Measurements from ENCODE around the gene TIMM21. TPM values are rescaled to one million over a fixed set of nuclear protein-coding genes. Genes with fewer than 3 reads are reported as not detected.

TIMM21 gene
- total RNA-seq, 1 experiment from 2014 or later: 46.0 TPM

DNA sequence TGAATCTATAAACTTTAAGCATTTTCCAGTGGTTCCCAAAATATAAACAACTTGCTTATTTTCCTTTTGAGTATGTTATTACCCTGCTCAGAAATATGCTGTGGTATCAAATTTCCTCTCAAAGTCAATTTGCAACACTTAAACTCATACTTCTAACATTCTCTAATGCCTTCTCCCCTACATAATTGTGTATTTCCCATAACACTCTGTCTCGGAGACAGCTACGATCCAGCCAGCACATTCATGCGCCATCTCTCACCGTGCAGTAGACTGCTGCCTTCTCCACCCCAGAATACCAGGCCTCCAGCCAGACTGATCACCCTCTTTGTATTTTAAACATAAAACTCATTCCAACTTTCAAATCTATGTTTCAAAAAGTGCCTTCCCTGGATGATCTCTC is 41.8 kb downstream of the TIMM21 start:
- Histone ChIP-seq H4K5ac (ENCODE audit: insufficient read length, low read depth, low read length) (no peak overlapping the region), H3K9me3 (ENCODE audit: control insufficient read depth, low read depth, low read length) (no peaks in the 10 kb centered on the region), H2AK5ac (ENCODE audit: insufficient read length, low read length) (no peak overlapping the region), H2BK12ac (ENCODE audit: insufficient read length, low read depth, low read length) (no peak overlapping the region), H3K56ac (ENCODE audit: insufficient read length, low read depth, low read length) (no peak overlapping the region), H2BK5ac (ENCODE audit: insufficient read length, low read length) (no peak overlapping the region), H3K79me1 (ENCODE audit: insufficient read depth, low read depth, low read length, poor library complexity, severe bottlenecking) (no peaks in the 10 kb centered on the region), H2BK20ac (ENCODE audit: low read depth, low read length, poor library complexity, severe bottlenecking) (no peak overlapping the region), H3K4ac (ENCODE audit: low read depth, low read length) (no peak overlapping the region), H4K8ac (replicated peaks; ENCODE audit: insufficient read length, low read depth, low read length) (no peak overlapping the region), H2BK15ac (ENCODE audit: low read depth, low read length) (no peak overlapping the region), H4K20me1 (ENCODE audit: control insufficient read depth, insufficient read depth, insufficient read length) (no peaks in the 10 kb centered on the region), H3T11ph (ENCODE audit: low read length) (no peak overlapping the region), H3K14ac (ENCODE audit: insufficient read depth, low read length) (no peak overlapping the region), H3K4me2 (ENCODE audit: insufficient read depth, insufficient read length, low read length) (no peak overlapping the region), H3K79me2 (ENCODE audit: insufficient read depth, low read length) (no peaks in the 10 kb centered on the region), H2BK120ac (ENCODE audit: low read depth, low read length, poor library complexity, severe bottlenecking) (no peak overlapping the region), H3K18ac (ENCODE audit: insufficient read length, low read depth, low read length) (no peak overlapping the region), H3K27me3 (ENCODE audit: insufficient read depth, low read length) (no peaks in the 10 kb centered on the region), H3K27ac (ENCODE audit: insufficient read length, low read depth, low read length) (no peak overlapping the region), H2AFZ (ENCODE audit: low read length) (no peak overlapping the region), H3K9ac (ENCODE audit: extremely low read depth, insufficient read length, low read length) (no peak overlapping the region), H3K23ac (ENCODE audit: insufficient read length, low read depth, low read length) (no peak overlapping the region), H3K23me2 (ENCODE audit: insufficient read length, low read depth, low read length, poor library complexity, severe bottlenecking) (no peaks in the 10 kb centered on the region), H4K91ac (ENCODE audit: insufficient read length, low read depth, low read length) (no peak overlapping the region), H3K4me1 (ENCODE audit: insufficient read depth, low read length) (no peaks in the 10 kb centered on the region)
- Mint-ChIP-seq H3K9me3 (no peaks in the 10 kb centered on the region), H3K4me1 (peaks cover under 1 to 7% of the 10 kb centered on the region in 2 experiments), H3K27ac (0 out of 7 replicates have a peak overlapping the region, but pooled peaks of 1 of the 3 experiments have one; percentile 4), H3K36me3 (ENCODE audit: insufficient read depth in 1 of 3, low read depth in 3 of 3) (no peaks in the 10 kb centered on the region), H3K27me3 (ENCODE audit: low read depth) (peaks cover 3% of the 10 kb centered on the region), H3K4me3 (no peak overlapping the region)
- no peak for DNase-seq
- TF ChIP-seq, protein P1, sequence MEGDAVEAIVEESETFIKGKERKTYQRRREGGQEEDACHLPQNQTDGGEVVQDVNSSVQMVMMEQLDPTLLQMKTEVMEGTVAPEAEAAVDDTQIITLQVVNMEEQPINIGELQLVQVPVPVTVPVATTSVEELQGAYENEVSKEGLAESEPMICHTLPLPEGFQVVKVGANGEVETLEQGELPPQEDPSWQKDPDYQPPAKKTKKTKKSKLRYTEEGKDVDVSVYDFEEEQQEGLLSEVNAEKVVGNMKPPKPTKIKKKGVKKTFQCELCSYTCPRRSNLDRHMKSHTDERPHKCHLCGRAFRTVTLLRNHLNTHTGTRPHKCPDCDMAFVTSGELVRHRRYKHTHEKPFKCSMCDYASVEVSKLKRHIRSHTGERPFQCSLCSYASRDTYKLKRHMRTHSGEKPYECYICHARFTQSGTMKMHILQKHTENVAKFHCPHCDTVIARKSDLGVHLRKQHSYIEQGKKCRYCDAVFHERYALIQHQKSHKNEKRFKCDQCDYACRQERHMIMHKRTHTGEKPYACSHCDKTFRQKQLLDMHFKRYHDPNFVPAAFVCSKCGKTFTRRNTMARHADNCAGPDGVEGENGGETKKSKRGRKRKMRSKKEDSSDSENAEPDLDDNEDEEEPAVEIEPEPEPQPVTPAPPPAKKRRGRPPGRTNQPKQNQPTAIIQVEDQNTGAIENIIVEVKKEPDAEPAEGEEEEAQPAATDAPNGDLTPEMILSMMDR (conservative IDR thresholded peaks at IDR 0.05): no peak
- WGBS (ENCODE audit: extremely low coverage, insufficient read length, low lambda C conversion rate): no CpG with 5 or more reads among the region's 4 CpGs
